ENCODE data around the gene ARID3A.

ARID3A gene

DNA sequence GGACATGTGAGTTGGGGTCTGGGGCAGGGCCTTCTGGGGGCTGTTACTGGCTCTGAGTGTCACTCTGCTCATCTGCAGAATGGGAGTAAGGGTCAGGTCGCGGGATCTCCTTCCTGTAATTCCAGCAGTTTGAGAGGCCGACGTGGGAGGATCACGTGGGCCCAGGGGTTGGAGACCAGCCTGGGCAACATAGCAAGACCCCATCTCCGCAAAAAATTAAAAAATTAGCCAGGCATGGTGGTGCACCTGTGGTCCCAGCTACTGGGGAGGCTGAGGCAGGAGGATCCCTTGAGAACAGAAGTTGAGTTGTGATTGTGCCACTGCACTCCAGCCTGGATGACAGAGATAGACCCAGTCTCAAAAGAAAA lies 4.0 kb downstream of the ARID3A start:
- H3K79me2 ChIP-seq (ENCODE audit: insufficient read depth, low read length) = peaks cover 48% of the 10 kb centered on the region
- no peak overlapping the region for H3K4me2 ChIP-seq (ENCODE audit: low read depth, low read length, poor library complexity, severe bottlenecking)
- H3K9me2 ChIP-seq (replicated peaks; ENCODE audit: low read depth, low read length) = no peaks in the 10 kb centered on the region
- peaks cover 5% of the 10 kb centered on the region for H3K27me3 ChIP-seq (ENCODE audit: insufficient read depth, low read length, poor library complexity, severe bottlenecking)
- H3K36me3 ChIP-seq (ENCODE audit: insufficient read depth, low read length) = peaks cover 4% of the 10 kb centered on the region; the same call in 1 of the 2 replicates
- H3F3A ChIP-seq (ENCODE audit: low read depth) = no peaks in the 10 kb centered on the region
- H4K20me1 ChIP-seq (ENCODE audit: insufficient read depth, low read length, poor library complexity, severe bottlenecking) = peaks cover 12% of the 10 kb centered on the region
- no peak overlapping the region for H3K9ac ChIP-seq (ENCODE audit: low read depth, low read length, poor library complexity, severe bottlenecking)
- TF ChIP-seq CTCF (conservative IDR thresholded peaks at IDR 0.05; ENCODE audit: low read length) = no peak
- H3K4me3 ChIP-seq (ENCODE audit: low read length, poor library complexity, severe bottlenecking) = no peak overlapping the region
- no peaks in the 10 kb centered on the region for H3K4me1 ChIP-seq (ENCODE audit: insufficient read depth, low read length, poor library complexity, severe bottlenecking)
- no peaks in the 10 kb centered on the region for H3K9me3 ChIP-seq (ENCODE audit: insufficient read depth, low read depth, low read length)
- H2AFZ ChIP-seq (ENCODE audit: low read length) = no peak overlapping the region

GRCh38 chr19:931860-932647 lies 6.2 kb downstream of the ARID3A start:
- H3K36me3 ChIP-seq (ENCODE audit: insufficient read depth, low read length) = peaks cover 4% of the 10 kb centered on the region; the same call in 1 of the 2 replicates
- no peak overlapping the region for H3K4me3 ChIP-seq (ENCODE audit: low read length, poor library complexity, severe bottlenecking)
- peaks cover 17% of the 10 kb centered on the region for H4K20me1 ChIP-seq (ENCODE audit: insufficient read depth, low read length, poor library complexity, severe bottlenecking)
- no peaks in the 10 kb centered on the region for H3K4me1 ChIP-seq (ENCODE audit: insufficient read depth, low read length, poor library complexity, severe bottlenecking)
- H3K9me3 ChIP-seq (ENCODE audit: insufficient read depth, low read depth, low read length) = no peaks in the 10 kb centered on the region
- H3F3A ChIP-seq (ENCODE audit: low read depth) = no peaks in the 10 kb centered on the region
- no peak overlapping the region for H2AFZ ChIP-seq (ENCODE audit: low read length)
- H3K9me2 ChIP-seq (replicated peaks; ENCODE audit: low read depth, low read length) = no peaks in the 10 kb centered on the region
- no peaks in the 10 kb centered on the region for H3K27me3 ChIP-seq (ENCODE audit: insufficient read depth, low read length, poor library complexity, severe bottlenecking)
- H3K79me2 ChIP-seq (ENCODE audit: insufficient read depth, low read length) = peaks cover 37% of the 10 kb centered on the region
- H3K9ac ChIP-seq (ENCODE audit: low read depth, low read length, poor library complexity, severe bottlenecking) = no peak overlapping the region
- H3K4me2 ChIP-seq (ENCODE audit: low read depth, low read length, poor library complexity, severe bottlenecking) = no peak overlapping the region
- TF ChIP-seq CTCF (conservative IDR thresholded peaks at IDR 0.05; ENCODE audit: low read length) (no peak), EZH2phosphoT487 (IDR thresholded peaks at IDR 0.05; ENCODE audit: borderline replicate concordance) (no peak)

DNA sequence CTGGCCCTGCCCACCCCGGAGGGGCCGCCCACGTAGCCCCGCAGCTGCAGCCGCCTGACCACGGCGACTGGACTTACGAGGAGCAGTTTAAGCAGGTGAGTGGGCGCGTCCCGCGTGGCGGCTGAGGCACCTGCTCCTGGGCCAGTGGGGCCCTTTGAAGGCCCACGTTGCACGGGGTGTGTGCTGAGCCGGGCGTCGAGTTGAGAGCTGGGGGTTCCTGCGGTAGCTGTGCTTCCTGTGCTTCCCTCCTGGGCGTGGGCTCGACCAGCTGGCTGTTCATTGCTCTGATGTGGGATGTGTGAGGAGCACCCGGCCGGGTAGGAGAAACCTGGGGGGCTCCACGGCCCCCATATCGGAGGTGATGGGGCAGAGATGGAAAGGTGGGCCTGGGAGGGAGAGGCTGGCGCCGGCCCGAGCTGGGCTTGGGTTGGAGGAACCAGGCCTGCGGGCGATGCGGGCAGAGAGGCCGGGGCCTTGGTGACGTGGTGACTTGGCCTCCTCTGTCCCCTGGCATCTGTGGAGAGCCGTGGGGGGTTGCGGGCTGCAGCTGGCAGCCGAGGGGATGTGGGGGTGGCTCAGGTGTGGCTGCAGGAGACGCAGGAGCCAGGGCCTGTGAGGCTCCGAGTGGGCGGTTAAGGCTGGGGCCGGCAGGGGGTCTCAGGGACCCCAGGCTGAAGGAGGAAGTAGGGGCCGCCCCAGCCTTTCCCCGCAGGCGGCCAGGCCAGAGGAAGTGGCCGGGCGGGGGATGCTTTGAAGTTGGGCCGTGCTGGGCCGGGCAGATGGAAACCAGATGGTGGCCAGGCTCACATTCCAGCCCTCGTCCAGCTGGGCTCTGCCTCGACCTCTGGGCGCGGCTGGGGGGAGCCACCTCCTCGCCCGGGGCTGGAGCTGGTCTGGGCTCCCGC lies 7.1 kb downstream of the ARID3A start:
- Histone ChIP-seq H3K4me3 (ENCODE audit: low read length, poor library complexity, severe bottlenecking) (no peak overlapping the region), H3K4me2 (ENCODE audit: low read depth, low read length, poor library complexity, severe bottlenecking) (no peak overlapping the region), H3K36me3 (ENCODE audit: insufficient read depth, low read length) (peaks cover 4% of the 10 kb centered on the region; the same call in 1 of the 2 replicates)

More for the DNA sequence above, 7.1 kb downstream of the ARID3A start:
- peaks cover 21% of the 10 kb centered on the region for H4K20me1 ChIP-seq (ENCODE audit: insufficient read depth, low read length, poor library complexity, severe bottlenecking)
- H3K79me2 ChIP-seq (ENCODE audit: insufficient read depth, low read length) = peaks cover 29% of the 10 kb centered on the region; the same call in 1 of the 2 replicates
- TF ChIP-seq CTCF (conservative IDR thresholded peaks at IDR 0.05; ENCODE audit: low read length) = no peak
- TF ChIP-seq EZH2phosphoT487 (IDR thresholded peaks at IDR 0.05; ENCODE audit: borderline replicate concordance) = no peak
- no peaks in the 10 kb centered on the region for H3K9me2 ChIP-seq (replicated peaks; ENCODE audit: low read depth, low read length)
- H3K9ac ChIP-seq (ENCODE audit: low read depth, low read length, poor library complexity, severe bottlenecking) = no peak overlapping the region
- no peak overlapping the region for H2AFZ ChIP-seq (ENCODE audit: low read length)
- no peaks in the 10 kb centered on the region for H3F3A ChIP-seq (ENCODE audit: low read depth)
- H3K4me1 ChIP-seq (ENCODE audit: insufficient read depth, low read length, poor library complexity, severe bottlenecking) = no peaks in the 10 kb centered on the region
- H3K9me3 ChIP-seq (ENCODE audit: insufficient read depth, low read depth, low read length) = no peaks in the 10 kb centered on the region
- H3K27me3 ChIP-seq (ENCODE audit: insufficient read depth, low read length, poor library complexity, severe bottlenecking) = no peaks in the 10 kb centered on the region

All from Loucy (cell line).